Activated B cell treated with CpG ODN at 0.5 μM for 24 hours (primary cell): Measurements from ENCODE around the gene CPOX. TPM values are rescaled to one million over a fixed set of nuclear protein-coding genes. Genes with fewer than 3 reads are reported as not detected.

Source experiments
- ATAC-seq: fragments of 200-7000 bp; cut with Tn5 transposase; one replicate; pipeline ENCODE4 v1.10.0; 2021; ENCODE audit warnings: low read depth, mild to moderate bottlenecking, moderate library complexity
- CTCF ChIA-PET: fragments of 350-600 bp; sonication (Branson Sonifier 250); formaldehyde crosslinking; loops from one replicate; lab custom pipeline; 2021; ENCODE audit warnings: antibody characterized with exemption; lab: Charles Lee
- POLR2A ChIA-PET: fragments of 350-600 bp; sonication (Branson Sonifier 250); formaldehyde crosslinking; loops from one replicate; lab custom pipeline; 2021; ENCODE audit warnings: antibody characterized with exemption; lab: Charles Lee
- DNase-seq: peaks from one replicate; pipeline ENCODE4 v3.0.0; 2022
- H3K27ac Mint-ChIP-seq: one replicate; pipeline ENCODE4 v1.8.0; 2020; ENCODE audit warnings: mixed read lengths
- H3K27me3 Mint-ChIP-seq: one replicate; pipeline ENCODE4 v1.8.0; 2021; ENCODE audit warnings: mixed read lengths
- H3K36me3 Mint-ChIP-seq: one replicate; pipeline ENCODE4 v1.8.0; 2021; ENCODE audit warnings: low read depth, mixed read lengths
- H3K4me1 Mint-ChIP-seq: one replicate; pipeline ENCODE4 v1.8.0; 2021; ENCODE audit warnings: mixed read lengths
- H3K4me3 Mint-ChIP-seq: one replicate; pipeline ENCODE4 v1.8.0; 2020; ENCODE audit warnings: mild to moderate bottlenecking, mixed read lengths
- H3K9me3 Mint-ChIP-seq: one replicate; pipeline ENCODE4 v1.8.0; 2020; ENCODE audit warnings: mixed read lengths
- intact Hi-C: fragments of 100-400 bp; cut with micrococcal nuclease; formaldehyde crosslinking; loops from one replicate; pipeline ENCODE4 v1.15.1; 2024
- total RNA-seq: library from RNA; stranded (reverse); gene quantifications from 2 replicates; pipeline ENCODE4 v1.2.3, GENCODE V29; 2022
- TF ChIP-seq, protein P1 (sequence below): fragments of 200-600 bp; IDR thresholded peaks from one replicate; pipeline ENCODE4 v1.8.0; 2022; ENCODE audit warnings: antibody characterized with exemption, mild to moderate bottlenecking

Gene CPOX
- total RNA-seq, 1 donor from 2014 or later, result 17.5 TPM

DNA sequence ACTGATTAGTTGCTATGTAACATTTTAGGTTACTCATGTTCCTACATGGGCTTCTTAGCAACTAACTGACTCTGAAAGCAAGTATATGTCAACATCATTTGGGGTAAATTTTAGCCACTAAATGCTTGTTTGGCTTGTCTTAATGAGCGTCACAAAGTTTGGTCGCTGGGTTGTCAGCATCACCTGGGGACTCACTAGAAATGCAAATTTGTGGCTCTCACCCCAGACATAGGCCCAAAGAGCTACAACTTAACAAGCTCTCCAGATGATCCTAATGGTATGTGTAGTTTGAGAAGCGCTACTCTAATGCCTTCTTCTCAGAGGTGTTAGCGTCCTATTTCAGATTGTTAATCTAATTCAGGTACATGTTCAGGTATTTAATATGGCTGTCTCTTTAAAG lies 32.7 kb upstream of the CPOX start:
- H3K4me1 Mint-ChIP-seq, result no peaks in the 10 kb centered on the region
- TF ChIP-seq, protein P1, sequence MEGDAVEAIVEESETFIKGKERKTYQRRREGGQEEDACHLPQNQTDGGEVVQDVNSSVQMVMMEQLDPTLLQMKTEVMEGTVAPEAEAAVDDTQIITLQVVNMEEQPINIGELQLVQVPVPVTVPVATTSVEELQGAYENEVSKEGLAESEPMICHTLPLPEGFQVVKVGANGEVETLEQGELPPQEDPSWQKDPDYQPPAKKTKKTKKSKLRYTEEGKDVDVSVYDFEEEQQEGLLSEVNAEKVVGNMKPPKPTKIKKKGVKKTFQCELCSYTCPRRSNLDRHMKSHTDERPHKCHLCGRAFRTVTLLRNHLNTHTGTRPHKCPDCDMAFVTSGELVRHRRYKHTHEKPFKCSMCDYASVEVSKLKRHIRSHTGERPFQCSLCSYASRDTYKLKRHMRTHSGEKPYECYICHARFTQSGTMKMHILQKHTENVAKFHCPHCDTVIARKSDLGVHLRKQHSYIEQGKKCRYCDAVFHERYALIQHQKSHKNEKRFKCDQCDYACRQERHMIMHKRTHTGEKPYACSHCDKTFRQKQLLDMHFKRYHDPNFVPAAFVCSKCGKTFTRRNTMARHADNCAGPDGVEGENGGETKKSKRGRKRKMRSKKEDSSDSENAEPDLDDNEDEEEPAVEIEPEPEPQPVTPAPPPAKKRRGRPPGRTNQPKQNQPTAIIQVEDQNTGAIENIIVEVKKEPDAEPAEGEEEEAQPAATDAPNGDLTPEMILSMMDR, result no peak
- ChIA-PET CTCF (no interaction called here), POLR2A (no interaction called here)
- no peaks in the 10 kb centered on the region for H3K9me3 Mint-ChIP-seq
- no peaks in the 10 kb centered on the region for H3K36me3 Mint-ChIP-seq
- no peak for ATAC-seq
- H3K4me3 Mint-ChIP-seq, result no peak overlapping the region
- H3K27ac Mint-ChIP-seq, result no peak overlapping the region
- no peaks in the 10 kb centered on the region for H3K27me3 Mint-ChIP-seq
- intact Hi-C loops, result no loop called here
- DNase-seq, result no peak

GRCh38 chr3:98623572-98624280 lies 30.3 kb upstream of the CPOX start:
- ATAC-seq (no peak), DNase-seq (no peak)
- intact Hi-C loops, result no loop called here
- no peak overlapping the region for H3K4me3 Mint-ChIP-seq
- H3K27ac Mint-ChIP-seq, result no peak overlapping the region
- TF ChIP-seq, protein P1, result no peak
- no peaks in the 10 kb centered on the region for H3K9me3 Mint-ChIP-seq
- H3K27me3 Mint-ChIP-seq, result no peaks in the 10 kb centered on the region
- H3K36me3 Mint-ChIP-seq, result no peaks in the 10 kb centered on the region
- ChIA-PET POLR2A (no interaction called here), CTCF (no interaction called here)
- no peaks in the 10 kb centered on the region for H3K4me1 Mint-ChIP-seq

- intact Hi-C loops, result no loop called here
- Mint-ChIP-seq H3K27me3 (peaks cover 5% of the 10 kb centered on the region), H3K27ac (no peak overlapping the region), H3K4me3 (no peak overlapping the region), H3K9me3 (no peaks in the 10 kb centered on the region), H3K4me1 (no peaks in the 10 kb centered on the region), H3K36me3 (no peaks in the 10 kb centered on the region)
- TF ChIP-seq, protein P1, result no peak
- ATAC-seq, result no peak
- POLR2A ChIA-PET, result no interaction called here
- DNase-seq, result no peak
- CTCF ChIA-PET, result no interaction called here
These were observed 24.4 kb upstream of the CPOX start for GRCh38 chr3:98617841-98618240.

GRCh38 chr3:98613616-98614015 lies 20.2 kb upstream of the CPOX start:
- H3K36me3 Mint-ChIP-seq, result no peaks in the 10 kb centered on the region
- peaks cover 10% of the 10 kb centered on the region for H3K9me3 Mint-ChIP-seq
- intact Hi-C loops, result no loop called here
- DNase-seq (no peak), ATAC-seq (no peak)
- CTCF ChIA-PET, result no interaction called here
- no peaks in the 10 kb centered on the region for H3K4me1 Mint-ChIP-seq
- no peak overlapping the region for H3K4me3 Mint-ChIP-seq
- H3K27ac Mint-ChIP-seq, result no peak overlapping the region
- peaks cover 14% of the 10 kb centered on the region for H3K27me3 Mint-ChIP-seq
- TF ChIP-seq, protein P1, result no peak
- POLR2A ChIA-PET, result no interaction called here

- TF ChIP-seq, protein P1, result no peak
- POLR2A ChIA-PET, result no interaction called here
- Mint-ChIP-seq H3K36me3 (no peaks in the 10 kb centered on the region), H3K27me3 (peaks cover 14% of the 10 kb centered on the region), H3K27ac (no peak overlapping the region), H3K9me3 (peaks cover 10% of the 10 kb centered on the region), H3K4me3 (no peak overlapping the region), H3K4me1 (no peaks in the 10 kb centered on the region)
- DNase-seq, result no peak
- CTCF ChIA-PET, result no interaction called here
- intact Hi-C loops, result no loop called here
- ATAC-seq, result no peak
These were observed 19.6 kb upstream of the CPOX start for GRCh38 chr3:98612996-98613517.
